OCI-LY7 (cell line): Measurements from ENCODE around the gene TPM2.
"Not testable (repeated sequence)": the region's sequence is repeated elsewhere in the genome, so short reads cannot be mapped to it uniquely, and the experiment has no call there.

Experiments
- CTCF ChIP-seq: fragments of 200-600 bp; sonication (generic); conservative IDR thresholded peaks from 2 replicates; pipeline ENCODE4 v1.5.1; 2014; ENCODE audit warnings: mild to moderate bottlenecking, antibody characterized with exemption, low read length, moderate library complexity, mixed read lengths
- EZH2phosphoT487 ChIP-seq: fragments of 200-600 bp; sonication (generic); IDR thresholded peaks from 2 replicates; pipeline ENCODE4 v1.6.1; 2018; ENCODE audit warnings: low read depth, borderline replicate concordance, mild to moderate bottlenecking, mixed run types, antibody characterized with exemption, low read length, moderate library complexity, mixed read lengths

GRCh38 chr9:35637427-35637955, 52.2 kb downstream of the TPM2 start:
- not testable (repeated sequence) for TF ChIP-seq EZH2phosphoT487, CTCF
